Daoy (cell line): ENCODE data around the gene FNIP2. TPM values are rescaled to one million over a fixed set of nuclear protein-coding genes. Genes with fewer than 3 reads are reported as not detected.
A peak's percentile ranks its signal among the peaks of the same experiment; 100 is the strongest.
"Not testable (repeated sequence)": the region's sequence is repeated elsewhere in the genome, so short reads cannot be mapped to it uniquely, and the experiment has no call there.

Source experiments
- DNase-seq: peaks from one replicate; pipeline ENCODE4 v3.0.0-alpha.2; 2015; ENCODE audit warnings: low read depth
- total RNA-seq: library from RNA; depleted of rRNA; stranded (reverse); fragments of >200 nt; shearing (Covaris generic); gene quantifications from 2 replicates; pipeline ENCODE4 v1.2.3, GENCODE V29; 2014; rRNA removed

Gene FNIP2
- total RNA-seq, result 5.2 and 12.5 TPM in 2 replicates

DNA sequence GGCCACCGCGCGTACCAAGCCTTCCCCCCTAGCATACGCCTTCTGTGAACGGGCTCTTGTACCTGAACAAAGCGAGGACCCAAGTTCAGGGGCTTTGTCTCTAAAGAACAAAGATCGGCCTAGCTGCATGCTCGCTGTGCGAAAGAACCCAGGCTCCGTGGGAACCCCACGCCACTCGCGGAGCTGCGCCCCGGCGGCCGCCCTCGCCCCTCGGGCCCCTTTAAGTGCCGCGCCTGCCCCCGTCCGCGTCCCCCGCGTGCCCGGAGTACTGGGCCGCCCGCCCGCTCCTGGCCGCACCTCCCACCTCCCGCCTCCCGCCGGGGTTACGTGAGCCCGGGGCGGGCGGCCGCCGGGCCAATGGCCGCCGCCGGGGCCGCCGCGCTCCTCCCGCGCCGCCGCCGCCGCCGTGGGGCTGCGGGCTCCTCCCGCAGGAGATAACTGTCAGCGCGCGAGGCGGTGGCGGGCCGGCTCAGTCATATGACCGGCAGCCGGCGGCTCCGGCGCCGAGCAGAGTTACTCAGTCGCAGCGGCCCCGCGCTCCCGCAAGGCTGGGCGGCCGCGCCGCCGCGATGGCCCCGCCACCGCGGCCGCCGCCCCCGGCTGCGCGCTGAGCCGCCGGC is at the start of gene FNIP2:
FNIP2 (plus strand) TSS at position 472 of the 620 bp plus-strand sequence. CDS start 187 bp downstream, outside the sequence.
- DNase-seq, result peak; percentile 73

- no peak for DNase-seq
Measured at GRCh38 chr4:158721680-158722079, 47.1 kb upstream of the FNIP2 start.

DNA sequence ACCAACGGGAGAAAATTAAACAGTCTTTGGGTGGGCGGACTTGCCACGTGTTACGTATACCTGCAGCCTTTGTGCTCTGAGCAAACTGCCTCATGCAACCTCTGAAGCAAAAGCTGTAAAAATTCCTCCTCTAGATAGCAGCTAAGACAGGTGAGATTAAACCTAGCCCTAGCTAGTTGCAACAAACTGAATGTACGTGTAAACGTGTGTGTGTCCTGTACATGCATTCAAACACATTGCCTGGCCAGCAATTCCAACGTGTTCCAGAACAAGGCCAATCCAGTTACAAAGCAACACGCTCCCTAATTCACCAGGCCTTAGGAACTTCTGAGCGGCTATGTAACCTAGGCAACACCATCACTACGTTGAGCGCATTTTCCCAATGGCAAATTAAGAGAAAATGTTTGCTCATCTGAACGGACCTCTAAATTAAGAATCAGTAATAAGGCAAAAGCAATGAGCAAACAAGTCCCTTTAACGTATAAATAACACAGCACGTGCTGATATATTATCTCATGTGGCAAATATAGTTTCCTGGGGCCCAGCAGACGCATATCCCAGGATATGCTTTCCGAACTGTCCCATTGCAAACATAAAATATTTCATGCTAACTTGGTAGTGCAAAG is 46.4 kb upstream of the FNIP2 start:
- peak; percentile 12 for DNase-seq

DNA sequence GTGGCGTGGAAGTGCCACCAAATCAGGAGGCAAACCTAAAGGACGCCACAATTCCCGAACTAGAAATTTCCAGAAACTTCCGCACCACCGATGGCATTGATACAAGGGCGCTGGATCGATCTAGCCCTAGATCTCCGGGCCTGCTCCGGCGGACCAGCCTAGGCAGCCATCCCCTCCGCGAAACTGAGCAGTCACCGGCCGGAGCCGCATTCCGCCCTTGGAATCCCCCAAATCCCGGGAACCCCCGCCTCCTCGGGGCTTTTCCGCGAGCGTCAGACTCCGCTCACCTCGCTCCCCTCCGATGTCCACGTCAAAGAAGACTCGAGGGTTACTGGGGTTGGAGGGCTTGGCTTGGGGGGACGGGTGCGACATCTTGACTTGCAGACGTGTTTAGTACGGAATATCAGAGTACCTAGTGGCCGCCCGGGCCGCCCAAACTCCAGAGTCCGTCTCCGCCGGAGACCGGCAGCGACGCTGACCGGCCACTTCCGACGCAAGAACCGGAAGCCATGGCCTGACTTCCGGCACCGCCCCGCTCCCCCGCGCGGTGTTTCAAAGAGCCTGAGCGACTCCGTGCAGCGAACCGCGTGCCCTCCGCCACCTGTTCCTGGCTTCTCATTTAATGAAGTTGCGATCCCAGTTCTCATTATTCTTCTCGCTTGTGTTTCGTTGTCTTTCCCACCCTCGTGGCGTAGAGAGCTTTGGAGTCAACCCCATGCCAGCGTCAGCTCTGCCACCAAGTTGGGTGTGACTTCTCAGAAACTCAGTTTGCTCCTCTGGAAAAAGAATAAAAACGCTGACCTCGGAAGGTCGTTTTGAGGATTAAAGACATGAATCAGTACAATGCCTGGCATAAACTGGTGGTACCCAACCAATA is 45.7 kb upstream of the FNIP2 start, which contains the start of gene PPID:
PPID (minus strand) TSS at position 480 of the 877 bp plus-strand sequence; CDS start at position 372, 108 bp downstream.
- DNase-seq, result peak; percentile 81

- no peak for DNase-seq
Measured at GRCh38 chr4:158724637-158725036, 44.2 kb upstream of the FNIP2 start.

DNA sequence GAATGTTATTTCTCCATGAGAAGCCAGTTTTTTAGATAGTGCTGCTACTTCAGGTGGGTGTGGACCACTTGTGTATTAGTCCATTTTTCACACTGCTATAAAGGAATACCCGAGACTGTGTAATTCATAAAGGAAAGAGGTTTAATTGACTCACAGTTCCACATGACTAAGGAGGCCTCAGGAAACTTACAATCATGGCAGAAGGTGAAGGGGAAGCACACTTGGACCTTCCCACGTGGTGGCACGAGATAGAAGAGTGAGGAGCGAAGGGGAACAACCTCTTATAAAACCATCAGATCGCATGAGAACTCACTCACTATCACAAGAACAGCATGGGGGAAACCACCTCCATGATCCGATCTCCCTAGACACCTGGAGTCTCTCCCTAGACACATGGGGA is 42.2 kb upstream of the FNIP2 start:
- no peak for DNase-seq

DNA sequence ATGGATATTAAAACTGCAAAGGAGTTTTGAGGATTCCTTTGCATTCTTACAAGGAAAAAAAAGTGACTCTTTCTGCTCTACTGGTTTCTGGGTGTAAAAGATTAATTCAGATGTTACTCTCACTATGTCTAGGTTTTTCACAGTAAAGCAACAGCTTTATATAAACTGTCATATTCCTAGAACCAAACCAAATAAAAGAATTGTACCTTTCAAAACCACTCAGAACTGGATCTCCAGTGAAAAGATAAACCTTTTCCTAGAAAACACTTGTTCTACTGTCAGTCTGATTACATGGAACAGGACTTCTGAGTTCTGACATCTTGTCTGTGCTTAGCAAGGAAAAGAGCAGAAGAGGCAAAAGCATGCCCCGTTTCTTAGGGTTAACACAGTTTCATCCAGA is 40.6 kb upstream of the FNIP2 start:
- no peak for DNase-seq

- DNase-seq, result peak; percentile 35
Measured at GRCh38 chr4:158729716-158730559, 38.9 kb upstream of the FNIP2 start.

DNA sequence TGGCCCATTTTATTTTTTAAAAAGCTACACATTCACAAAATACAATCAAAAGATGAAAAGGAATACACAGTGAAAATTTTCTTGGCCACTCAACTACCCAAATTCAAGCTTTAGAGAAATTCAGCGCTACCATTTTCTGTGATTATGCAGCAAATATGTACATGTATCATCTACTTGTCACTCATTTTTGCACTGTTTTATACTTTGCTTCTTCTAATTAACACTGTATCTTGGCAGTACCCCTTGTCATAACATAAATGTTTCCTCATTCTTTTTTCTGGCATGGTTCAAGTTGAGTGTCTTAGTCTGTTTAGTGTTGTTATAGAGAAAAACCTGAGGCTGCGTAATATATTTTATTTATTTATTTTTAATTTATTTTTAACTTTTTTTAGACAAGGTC is 30.0 kb upstream of the FNIP2 start:
- no peak for DNase-seq

GRCh38 chr4:158739600-158739999 is 29.2 kb upstream of the FNIP2 start:
- DNase-seq, result no peak

GRCh38 chr4:158741326-158742021 is 27.4 kb upstream of the FNIP2 start:
- no peak for DNase-seq

GRCh38 chr4:158746537-158746936 is 22.3 kb upstream of the FNIP2 start:
- not testable (repeated sequence) for DNase-seq

- DNase-seq, result no peak
Measured at GRCh38 chr4:158750379-158750778, 18.4 kb upstream of the FNIP2 start.

GRCh38 chr4:158754385-158755180 is 14.2 kb upstream of the FNIP2 start:
- DNase-seq, result no peak

- DNase-seq, result not testable (repeated sequence)
Measured at GRCh38 chr4:158755819-158756218, 13.0 kb upstream of the FNIP2 start.

GRCh38 chr4:158756588-158756987 is 12.2 kb upstream of the FNIP2 start:
- DNase-seq, result no peak

GRCh38 chr4:158758142-158758541 is 10.7 kb upstream of the FNIP2 start:
- no peak for DNase-seq

DNA sequence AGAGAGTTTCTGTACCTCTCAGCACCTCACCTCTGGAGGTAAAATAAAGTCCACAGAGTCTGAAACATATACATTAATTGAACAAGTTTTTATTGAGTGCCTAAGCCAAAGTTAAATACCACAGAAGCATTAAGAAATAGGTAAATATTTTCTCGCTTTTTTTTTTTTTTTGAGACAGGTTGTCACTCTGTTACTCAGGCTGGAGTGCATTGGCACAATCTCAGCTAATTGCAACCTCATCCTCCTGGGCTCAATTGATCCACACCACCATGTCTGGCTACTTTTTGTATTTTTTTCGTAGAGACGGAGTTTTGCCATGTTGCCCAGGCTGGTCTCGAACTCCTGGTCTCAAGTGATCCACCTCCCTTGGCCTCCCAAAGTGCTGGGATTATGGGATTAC is 10.1 kb upstream of the FNIP2 start:
- DNase-seq, result no peak

DNA sequence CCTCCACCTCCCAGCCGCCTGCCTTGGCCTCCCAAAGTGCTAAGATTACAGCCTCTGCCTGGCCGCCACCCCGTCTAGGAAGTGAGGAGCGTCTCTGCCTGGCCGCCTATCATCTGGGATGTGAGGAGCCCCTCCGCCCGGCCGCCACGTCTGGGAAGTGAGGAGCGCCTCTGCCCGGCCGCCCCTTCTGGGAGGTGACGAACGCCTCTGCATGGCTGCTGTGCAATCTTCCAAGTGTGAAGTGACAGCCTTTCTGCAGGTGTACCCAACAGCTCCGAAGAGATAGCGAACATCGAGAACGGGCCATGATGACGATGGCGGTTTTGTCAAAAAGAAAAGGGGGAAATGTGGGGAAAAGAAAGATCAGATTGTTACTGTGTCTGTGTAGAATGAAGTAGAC is 9.3 kb upstream of the FNIP2 start:
- not testable (repeated sequence) for DNase-seq

- DNase-seq, result peak; percentile 24
Measured at GRCh38 chr4:158760866-158761265, 8.0 kb upstream of the FNIP2 start.
